Measurements from ENCODE around the gene ANKLE1.
"Not testable (repeated sequence)": the region's sequence is repeated elsewhere in the genome, so short reads cannot be mapped to it uniquely, and the experiment has no call there.

The ANKLE1 gene

GRCh38 chr19:17294051-17294891 is 12.6 kb downstream of the ANKLE1 start:
- no peak for TF ChIP-seq EZH2phosphoT487 (IDR thresholded peaks at IDR 0.05; ENCODE audit: borderline replicate concordance, low read length)
- no peak for TF ChIP-seq CTCF (IDR thresholded peaks at IDR 0.05; ENCODE audit: low read depth, low read length, poor library complexity, severe bottlenecking)
- Histone ChIP-seq H3K36me3 (ENCODE audit: control insufficient read depth, low read length) (peaks cover 4% of the 10 kb centered on the region), H3K4me1 (ENCODE audit: control insufficient read depth, low read length) (peaks cover 27% of the 10 kb centered on the region), H3K9me2 (replicated peaks; ENCODE audit: control insufficient read depth, low read length) (no peaks in the 10 kb centered on the region), H3K27ac (ENCODE audit: low read depth, low read length) (no peak overlapping the region), H3K27me3 (ENCODE audit: control insufficient read depth, low read length) (no peaks in the 10 kb centered on the region), H3K4me3 (ENCODE audit: low read length) (peak overlapping the region; percentile 20; the same call in 1 of the 2 replicates), H4K20me1 (ENCODE audit: control insufficient read depth, insufficient read depth, low read depth, low read length) (0 out of 2 replicates have a peak, but pooled peaks cover 3% of the 10 kb centered on the region), H3K4me2 (ENCODE audit: low read length) (peak overlapping the region; percentile 100), H3K9me3 (ENCODE audit: control insufficient read depth, insufficient read depth, low read length) (0 out of 2 replicates have a peak, but pooled peaks cover 2% of the 10 kb centered on the region), H3K79me2 (ENCODE audit: control insufficient read depth, low read length) (peaks cover 12% of the 10 kb centered on the region), H3F3A (ENCODE audit: control insufficient read depth, insufficient read depth) (0 out of 2 replicates have a peak, but pooled peaks cover 3% of the 10 kb centered on the region)

DNA sequence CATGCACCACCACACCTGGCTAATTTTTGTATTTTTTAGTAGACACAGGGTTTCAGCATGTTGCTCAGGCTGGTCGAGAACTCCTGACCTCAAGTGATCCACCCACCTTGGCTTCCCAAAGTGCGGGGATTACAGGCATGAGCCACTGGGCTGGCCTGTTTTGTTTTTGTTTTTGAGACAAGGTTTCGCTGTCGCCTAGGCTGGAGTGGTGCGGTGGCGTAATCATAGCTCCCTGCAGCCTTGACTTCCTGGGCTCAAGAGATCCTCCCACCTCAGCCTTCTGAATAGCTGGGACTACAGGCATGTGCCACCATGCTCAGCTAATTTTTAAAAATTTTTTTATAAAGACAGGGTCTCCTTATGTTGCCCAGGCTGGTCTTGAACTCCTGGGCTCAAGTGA is 13.8 kb downstream of the ANKLE1 start:
- H3K79me2 ChIP-seq (ENCODE audit: control insufficient read depth, low read length), result peaks cover 12% of the 10 kb centered on the region
- not testable (repeated sequence) for H3K4me3 ChIP-seq (ENCODE audit: low read length); H4K20me1 ChIP-seq (ENCODE audit: control insufficient read depth, insufficient read depth, low read depth, low read length); H3K9me2 ChIP-seq (replicated peaks; ENCODE audit: control insufficient read depth, low read length); H3K36me3 ChIP-seq (ENCODE audit: control insufficient read depth, low read length); H3K27me3 ChIP-seq (ENCODE audit: control insufficient read depth, low read length); H3K4me2 ChIP-seq (ENCODE audit: low read length); H3K27ac ChIP-seq (ENCODE audit: low read depth, low read length); H3K9me3 ChIP-seq (ENCODE audit: control insufficient read depth, insufficient read depth, low read length); H3F3A ChIP-seq (ENCODE audit: control insufficient read depth, insufficient read depth)
- H3K4me1 ChIP-seq (ENCODE audit: control insufficient read depth, low read length), result peaks cover 27% of the 10 kb centered on the region

DNA sequence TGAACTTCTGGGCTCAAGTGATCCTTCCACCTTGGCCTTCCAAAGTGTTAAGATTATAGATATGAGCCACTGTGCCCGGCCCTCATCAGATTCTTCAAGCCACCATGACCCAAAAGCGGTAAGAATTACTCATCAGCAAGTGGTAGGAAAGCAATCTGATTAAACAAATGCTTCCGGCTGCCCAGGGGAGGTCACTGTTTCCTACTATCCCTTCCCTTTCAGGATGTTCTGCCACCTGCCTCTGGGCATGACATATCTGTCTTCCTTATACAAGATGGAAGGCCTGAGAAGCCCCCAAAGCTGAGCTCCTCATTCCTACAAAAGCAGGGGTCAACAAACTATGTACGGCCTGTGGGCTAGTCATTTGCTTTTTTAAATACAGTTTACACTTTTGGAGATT is 14.6 kb downstream of the ANKLE1 start:
- Histone ChIP-seq H3K27ac (ENCODE audit: low read depth, low read length) (no peak overlapping the region), H3K9me3 (ENCODE audit: control insufficient read depth, insufficient read depth, low read length) (0 out of 2 replicates have a peak, but pooled peaks cover 2% of the 10 kb centered on the region), H3K4me3 (ENCODE audit: low read length) (no peak overlapping the region), H4K20me1 (ENCODE audit: control insufficient read depth, insufficient read depth, low read depth, low read length) (0 out of 2 replicates have a peak, but pooled peaks cover 3% of the 10 kb centered on the region), H3K4me1 (ENCODE audit: control insufficient read depth, low read length) (peaks cover 27% of the 10 kb centered on the region), H3K9me2 (replicated peaks; ENCODE audit: control insufficient read depth, low read length) (no peaks in the 10 kb centered on the region), H3K79me2 (ENCODE audit: control insufficient read depth, low read length) (peaks cover 12% of the 10 kb centered on the region), H3K27me3 (ENCODE audit: control insufficient read depth, low read length) (no peaks in the 10 kb centered on the region), H3K4me2 (ENCODE audit: low read length) (no peak overlapping the region), H3F3A (ENCODE audit: control insufficient read depth, insufficient read depth) (0 out of 2 replicates have a peak, but pooled peaks cover 3% of the 10 kb centered on the region), H3K36me3 (ENCODE audit: control insufficient read depth, low read length) (peaks cover 4% of the 10 kb centered on the region)
- no peak for TF ChIP-seq CTCF (IDR thresholded peaks at IDR 0.05; ENCODE audit: low read depth, low read length, poor library complexity, severe bottlenecking)
- TF ChIP-seq EZH2phosphoT487 (IDR thresholded peaks at IDR 0.05; ENCODE audit: borderline replicate concordance, low read length), result no peak

- H3F3A ChIP-seq (ENCODE audit: control insufficient read depth, insufficient read depth), result 0 out of 2 replicates have a peak, but pooled peaks cover 3% of the 10 kb centered on the region
- H4K20me1 ChIP-seq (ENCODE audit: control insufficient read depth, insufficient read depth, low read depth, low read length), result 0 out of 2 replicates have a peak, but pooled peaks cover 3% of the 10 kb centered on the region
- peaks cover 25% of the 10 kb centered on the region for H3K4me1 ChIP-seq (ENCODE audit: control insufficient read depth, low read length)
- no peak for TF ChIP-seq CTCF (IDR thresholded peaks at IDR 0.05; ENCODE audit: low read depth, low read length, poor library complexity, severe bottlenecking)
- TF ChIP-seq EZH2phosphoT487 (IDR thresholded peaks at IDR 0.05; ENCODE audit: borderline replicate concordance, low read length), result no peak
- peaks cover 12% of the 10 kb centered on the region for H3K79me2 ChIP-seq (ENCODE audit: control insufficient read depth, low read length)
- no peaks in the 10 kb centered on the region for H3K27me3 ChIP-seq (ENCODE audit: control insufficient read depth, low read length)
- 0 out of 2 replicates have a peak, but pooled peaks cover 2% of the 10 kb centered on the region for H3K9me3 ChIP-seq (ENCODE audit: control insufficient read depth, insufficient read depth, low read length)
- no peak overlapping the region for H3K27ac ChIP-seq (ENCODE audit: low read depth, low read length)
- no peak overlapping the region for H3K4me2 ChIP-seq (ENCODE audit: low read length)
- H3K4me3 ChIP-seq (ENCODE audit: low read length), result no peak overlapping the region
- peaks cover 4% of the 10 kb centered on the region for H3K36me3 ChIP-seq (ENCODE audit: control insufficient read depth, low read length)
- no peaks in the 10 kb centered on the region for H3K9me2 ChIP-seq (replicated peaks; ENCODE audit: control insufficient read depth, low read length)
Measured at GRCh38 chr19:17296976-17297375, 15.3 kb downstream of the ANKLE1 start.
